GM18519 (cell line): Measurements from ENCODE around the gene ETV6.

ENCODE experiments used
- ATAC-seq: cut with Tn5 transposase; IDR thresholded peaks from one replicate; pipeline ENCODE4 v1.9.1; 2021; ENCODE audit warnings: mild to moderate bottlenecking, moderate library complexity; ENCODE audit not compliant: unreplicated experiment, low FRiP score

The ETV6 gene

GRCh38 chr12:11712491-11712890 is 63.0 kb downstream of the ETV6 start:
- ATAC-seq, result no peak

- ATAC-seq, result no peak
These were observed 63.7 kb downstream of the ETV6 start for GRCh38 chr12:11713202-11713601.

GRCh38 chr12:11714626-11715025 is 65.2 kb downstream of the ETV6 start:
- ATAC-seq, result no peak

- ATAC-seq, result no peak
These were observed 66.1 kb downstream of the ETV6 start for GRCh38 chr12:11715621-11716020.

- ATAC-seq, result no peak
These were observed 67.5 kb downstream of the ETV6 start for GRCh38 chr12:11716794-11717518.

GRCh38 chr12:11717519-11717961 is 68.1 kb downstream of the ETV6 start:
- ATAC-seq, result no peak

- no peak for ATAC-seq
These were observed 68.6 kb downstream of the ETV6 start for GRCh38 chr12:11718105-11718504.

- ATAC-seq, result no peak
These were observed 69.3 kb downstream of the ETV6 start for GRCh38 chr12:11718768-11719253.

GRCh38 chr12:11719678-11720099 is 70.2 kb downstream of the ETV6 start:
- no peak for ATAC-seq

GRCh38 chr12:11722071-11722470 is 72.6 kb downstream of the ETV6 start:
- ATAC-seq, result no peak

GRCh38 chr12:11722578-11723138 is 73.2 kb downstream of the ETV6 start:
- no peak for ATAC-seq

- no peak for ATAC-seq
These were observed 74.5 kb downstream of the ETV6 start for GRCh38 chr12:11723993-11724392.

GRCh38 chr12:11724888-11725311 is 75.4 kb downstream of the ETV6 start:
- ATAC-seq, result no peak

GRCh38 chr12:11725686-11726085 is 76.2 kb downstream of the ETV6 start:
- no peak for ATAC-seq

GRCh38 chr12:11726659-11727058 is 77.2 kb downstream of the ETV6 start:
- no peak for ATAC-seq

GRCh38 chr12:11727133-11727664 is 77.7 kb downstream of the ETV6 start:
- no peak for ATAC-seq

- no peak for ATAC-seq
These were observed 78.8 kb downstream of the ETV6 start for GRCh38 chr12:11728154-11728755.

GRCh38 chr12:11729008-11729407 is 79.5 kb downstream of the ETV6 start:
- no peak for ATAC-seq

- ATAC-seq, result no peak
These were observed 80.1 kb downstream of the ETV6 start for GRCh38 chr12:11729439-11730150.

GRCh38 chr12:11730299-11731041 is 81.0 kb downstream of the ETV6 start:
- ATAC-seq, result no peak
